Stimulated activated naive CD8-positive, alpha-beta T cell treated with anti-CD3 and anti-CD28 coated beads, Interleukin-15, amount 100 ng/mL, for 72 hours (primary cell): ENCODE measurements around the gene GPSM1.

Source experiments
- ATAC-seq: fragments of 150-1000 bp; cut with Tn5 transposase; 2 replicates; pipeline ENCODE4 v1.10.0; 2021; ENCODE audit warnings: mild to moderate bottlenecking, moderate library complexity
- DNase-seq, 2 donors: peaks; one replicate each; pipeline ENCODE4 v3.0.0; 2021 to 2022
- H3K27ac Mint-ChIP-seq, 2 donors: one replicate each; pipeline ENCODE4 v1.8.0; 2022; ENCODE audit warnings: mild to moderate bottlenecking in 2 of 2, mixed read lengths in 2 of 2, moderate library complexity in 2 of 2
- H3K27me3 Mint-ChIP-seq: one replicate; pipeline ENCODE4 v1.8.0; 2022; ENCODE audit warnings: mixed read lengths
- H3K4me1 Mint-ChIP-seq: one replicate; pipeline ENCODE4 v1.8.0; 2022; ENCODE audit warnings: mild to moderate bottlenecking, mixed read lengths
- H3K4me3 Mint-ChIP-seq, 2 donors: one replicate each; pipeline ENCODE4 v1.8.0; 2022; ENCODE audit warnings: mild to moderate bottlenecking in 2 of 2, mixed read lengths in 2 of 2, moderate library complexity in 1 of 2
- H3K9me3 Mint-ChIP-seq, 2 donors: one replicate each; pipeline ENCODE4 v1.8.0; 2022; ENCODE audit warnings: mixed read lengths in 2 of 2

The GPSM1 gene

DNA sequence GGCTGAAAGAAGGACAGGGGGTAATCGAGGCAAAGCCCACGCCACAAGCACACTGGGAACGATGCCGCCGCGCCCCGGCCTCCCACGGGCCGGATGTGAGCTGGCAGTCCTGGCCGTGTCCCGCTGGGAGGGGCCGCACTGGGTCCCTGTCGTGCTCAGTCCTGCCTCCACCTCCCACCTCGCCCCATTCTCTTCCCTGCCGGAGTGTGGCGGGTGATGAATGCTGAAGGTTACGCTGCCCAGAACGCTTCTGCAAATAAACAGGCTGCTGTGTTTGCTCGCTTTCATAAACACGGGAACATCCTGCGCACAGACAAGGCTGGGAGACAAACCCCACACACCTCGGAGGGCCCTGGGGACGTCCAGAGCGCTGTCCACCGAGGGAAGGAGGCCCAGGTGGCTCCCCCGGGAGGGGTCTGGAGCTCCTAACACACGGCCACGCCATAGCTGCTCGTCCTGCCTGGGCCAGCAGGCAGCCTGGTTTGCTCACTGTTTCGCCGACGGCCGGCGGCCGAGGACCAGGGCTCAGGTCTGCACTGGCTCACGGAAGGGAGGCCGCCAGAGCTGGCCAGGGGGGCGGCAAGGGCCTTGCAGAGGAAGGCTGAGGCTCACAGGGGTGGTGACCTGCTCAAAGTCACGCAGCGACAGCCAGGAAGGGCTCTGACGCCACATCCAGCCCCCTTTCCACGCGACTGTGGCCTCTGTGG is 33.9 kb downstream of the GPSM1 start:
- H3K9me3 Mint-ChIP-seq: no peaks in the 10 kb centered on the region
- no peaks in the 10 kb centered on the region for H3K27me3 Mint-ChIP-seq
- no peak for ATAC-seq
- H3K4me1 Mint-ChIP-seq: peaks cover 18% of the 10 kb centered on the region
- peak overlapping the region in 1 of 2 donors; percentile 21 for H3K4me3 Mint-ChIP-seq
- H3K27ac Mint-ChIP-seq: no peak overlapping the region
- DNase-seq: no peak

DNA sequence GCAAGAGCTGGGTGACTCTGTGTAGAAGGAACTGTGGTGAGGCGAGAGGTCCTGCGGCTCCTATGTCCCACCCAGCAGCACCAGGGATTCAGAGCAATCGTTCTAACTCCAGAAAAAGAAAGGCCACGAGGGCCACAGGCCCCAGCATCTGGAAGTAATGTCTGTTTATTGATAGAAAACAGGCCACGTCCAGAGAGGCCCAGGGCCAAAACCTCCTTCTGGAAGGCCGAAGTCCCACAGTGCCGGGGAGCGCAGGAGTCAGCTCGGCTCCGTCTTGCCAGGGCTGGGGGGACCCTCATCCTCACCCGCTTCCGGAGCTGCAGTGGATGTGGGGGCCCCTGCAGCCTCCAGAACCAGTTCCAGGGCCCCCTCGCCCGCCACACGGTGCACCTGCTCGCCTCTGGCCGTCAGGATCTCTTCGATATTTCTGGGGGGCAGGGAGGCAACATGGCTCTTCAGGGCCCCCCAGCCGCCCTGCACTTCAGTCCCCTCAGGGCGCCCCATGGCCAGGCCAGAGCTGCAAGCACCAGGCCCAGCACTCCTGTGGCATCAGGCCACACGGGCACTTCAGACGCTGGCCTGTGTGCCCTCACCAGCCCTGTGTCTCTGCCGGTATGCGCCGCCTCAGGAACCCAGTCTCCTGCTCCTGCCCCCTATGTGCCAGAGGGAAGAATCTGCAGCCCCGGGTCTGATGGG is 34.6 kb downstream of the GPSM1 start:
- DNase-seq (no peak), ATAC-seq (no peak)
- H3K4me3 Mint-ChIP-seq: no peak overlapping the region
- no peaks in the 10 kb centered on the region for H3K9me3 Mint-ChIP-seq
- H3K4me1 Mint-ChIP-seq: peaks cover 18% of the 10 kb centered on the region
- no peak overlapping the region for H3K27ac Mint-ChIP-seq
- no peaks in the 10 kb centered on the region for H3K27me3 Mint-ChIP-seq

DNA sequence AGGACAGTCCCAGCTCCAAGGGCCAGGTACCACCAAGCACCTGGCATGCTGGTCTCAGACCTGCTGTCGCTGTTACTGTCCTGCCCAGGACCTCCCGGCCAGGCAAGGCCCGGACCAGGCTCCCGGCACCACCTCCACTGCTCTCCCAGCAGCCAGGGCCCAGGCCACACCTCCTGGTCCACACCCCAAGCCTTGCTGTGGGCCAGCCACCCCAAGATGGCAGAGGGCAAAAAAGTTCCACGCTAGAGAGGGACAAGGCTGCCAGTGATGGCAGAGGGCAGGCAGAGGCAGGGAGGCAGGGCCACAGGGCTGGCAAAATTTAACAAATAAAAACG is 35.1 kb downstream of the GPSM1 start:
- DNase-seq (no peak), ATAC-seq (no peak)
- Mint-ChIP-seq H3K4me3 (no peak overlapping the region), H3K27me3 (no peaks in the 10 kb centered on the region), H3K27ac (peak overlapping the region in 1 of 2 donors; percentile 89), H3K9me3 (no peaks in the 10 kb centered on the region), H3K4me1 (peaks cover 18% of the 10 kb centered on the region)

DNA sequence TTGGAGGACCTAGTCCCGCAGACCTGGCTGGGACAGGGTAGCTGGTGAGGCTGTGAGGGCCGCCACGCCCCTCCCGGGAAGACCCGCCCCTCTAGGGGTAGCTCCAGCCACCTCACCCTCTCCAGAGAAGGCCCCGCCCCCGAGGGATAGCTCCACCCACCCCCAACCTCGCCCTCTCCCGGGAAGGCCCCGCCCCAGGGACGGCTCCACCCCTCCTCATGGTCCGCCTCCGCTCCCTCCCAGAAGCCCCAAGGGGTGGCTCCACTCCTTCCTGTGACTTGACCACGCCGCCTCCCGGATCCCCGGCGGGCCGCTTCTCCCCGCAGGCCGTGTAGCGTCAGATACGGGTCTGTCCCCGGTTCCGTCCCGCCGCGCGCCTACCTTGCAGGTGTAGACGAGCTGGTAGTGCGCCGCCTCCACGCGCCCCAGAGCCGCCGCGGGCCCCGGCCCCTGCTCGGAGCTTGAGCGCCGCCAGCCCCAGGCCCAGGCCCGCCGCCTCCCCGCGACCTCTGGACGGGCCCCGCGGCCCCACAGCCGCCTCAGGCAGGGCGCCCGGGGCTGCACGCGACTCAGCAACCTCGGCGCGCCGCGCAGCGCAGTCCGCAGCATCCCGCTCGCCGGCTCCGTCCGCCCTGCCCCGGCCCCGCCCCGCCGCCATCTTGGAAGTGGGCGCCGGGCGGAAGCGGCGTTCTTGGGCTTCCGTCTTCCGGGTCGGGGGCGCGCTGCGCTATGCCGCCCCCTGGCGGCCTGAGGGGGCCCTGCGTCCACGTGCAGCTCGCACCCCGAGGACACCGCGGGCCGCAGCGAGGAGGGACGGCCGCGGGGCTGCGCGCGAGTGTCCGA is 36.0 kb downstream of the GPSM1 start, which contains the start of gene DNLZ:
Gene DNLZ, minus strand, starts transcription at position 639 of the 843 bp plus-strand sequence. Its CDS starts 30 bp downstream, at position 609.
- peak; percentile 84 for ATAC-seq
- Mint-ChIP-seq H3K27me3 (no peaks in the 10 kb centered on the region), H3K9me3 (no peaks in the 10 kb centered on the region), H3K4me1 (peaks cover 18% of the 10 kb centered on the region), H3K4me3 (peak within 1 kb of the TSS; percentile 85 to 91), H3K27ac (peak within 1 kb of the TSS; percentile 78 to 89)
- peak; percentile 88 to 91 for DNase-seq

DNA sequence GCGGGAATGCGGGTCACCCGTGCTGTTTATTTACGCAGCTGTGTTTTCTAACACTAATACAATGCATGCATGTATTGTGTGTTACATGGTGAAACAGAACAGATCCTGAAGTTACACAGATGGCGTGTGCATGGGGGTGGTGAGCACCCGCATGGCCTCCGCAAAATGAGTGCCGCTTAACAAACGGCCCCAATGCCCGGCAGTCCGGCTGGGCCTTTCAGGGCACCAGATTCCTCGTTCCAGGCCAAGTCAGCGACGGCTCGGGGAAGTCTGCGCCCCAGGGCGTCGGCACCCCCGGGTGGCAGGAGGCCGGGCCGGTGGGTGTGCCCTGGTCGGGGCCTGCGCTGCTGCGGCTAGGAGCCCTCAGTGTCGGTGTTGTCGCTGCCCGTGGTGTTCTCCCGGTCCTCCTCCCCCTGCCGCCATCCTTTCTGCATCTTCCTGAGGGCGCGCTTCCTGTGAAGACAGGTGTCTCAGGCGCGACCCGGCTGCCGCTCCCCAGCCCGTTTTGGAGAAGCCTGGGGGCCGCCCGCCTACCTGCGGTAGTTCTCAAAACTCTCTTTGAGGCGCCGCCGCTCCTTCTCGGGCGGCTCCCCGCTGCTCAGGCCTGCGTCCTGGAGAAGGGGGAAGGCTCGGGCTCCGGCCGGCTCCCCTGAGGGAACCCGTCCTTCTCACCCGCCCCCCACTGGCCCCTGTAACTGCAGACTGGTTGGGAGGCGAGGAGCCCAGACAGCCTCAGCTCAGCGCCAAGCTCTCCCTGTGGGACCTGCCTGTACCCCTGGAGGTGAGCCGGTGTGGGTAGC is 36.8 kb downstream of the GPSM1 start:
- H3K4me3 Mint-ChIP-seq: peak overlapping the region in 1 of 2 donors; percentile 55
- peaks cover 18% of the 10 kb centered on the region for H3K4me1 Mint-ChIP-seq
- no peaks in the 10 kb centered on the region for H3K27me3 Mint-ChIP-seq
- no peaks in the 10 kb centered on the region for H3K9me3 Mint-ChIP-seq
- ATAC-seq (no peak), DNase-seq (peak in 1 of 2 donors; percentile 28)
- no peak overlapping the region for H3K27ac Mint-ChIP-seq

DNA sequence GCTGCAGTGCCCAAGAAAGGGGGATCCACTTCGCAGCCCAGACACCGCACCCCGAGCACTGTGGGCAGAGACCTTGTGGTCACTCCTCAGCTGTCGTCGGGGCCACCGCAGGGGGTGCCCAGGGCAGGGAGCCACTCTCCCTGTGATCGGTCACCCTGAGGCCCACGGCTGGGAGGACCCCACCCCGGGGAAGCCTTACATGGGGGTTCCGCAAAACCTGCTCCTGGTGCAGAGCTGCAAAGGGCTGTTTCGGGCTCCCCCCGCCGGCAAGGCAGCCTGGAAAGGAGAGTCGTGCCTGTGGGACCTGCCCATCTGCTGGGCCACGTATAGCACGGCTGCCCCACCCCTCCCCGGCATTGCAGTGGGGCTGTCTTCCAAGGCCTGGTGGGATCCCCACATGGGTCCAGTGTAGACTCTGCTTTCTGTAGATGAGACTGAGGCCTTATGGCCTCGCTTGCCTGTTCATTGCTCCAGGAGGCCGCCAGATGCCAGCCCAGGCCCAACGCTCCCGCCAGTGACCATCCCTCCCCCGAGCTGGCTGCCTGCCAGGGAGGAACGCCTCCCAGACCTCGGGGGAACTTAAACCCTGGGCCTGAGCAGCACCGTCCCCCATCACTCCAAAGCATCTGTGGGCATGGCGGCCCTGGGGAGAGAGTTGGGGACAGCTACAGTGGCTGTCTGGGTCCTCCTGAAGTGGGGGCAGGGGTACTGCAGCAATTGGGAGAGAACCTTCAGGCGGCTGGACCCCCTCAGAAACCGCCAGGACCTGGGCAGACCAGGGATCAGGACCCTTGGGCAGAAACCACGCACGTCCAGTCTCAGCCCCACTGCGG is 37.8 kb downstream of the GPSM1 start:
- Mint-ChIP-seq H3K4me3 (no peak overlapping the region), H3K9me3 (no peaks in the 10 kb centered on the region), H3K27me3 (no peaks in the 10 kb centered on the region), H3K27ac (no peak overlapping the region), H3K4me1 (peaks cover 18% of the 10 kb centered on the region)
- ATAC-seq (no peak), DNase-seq (no peak)

DNA sequence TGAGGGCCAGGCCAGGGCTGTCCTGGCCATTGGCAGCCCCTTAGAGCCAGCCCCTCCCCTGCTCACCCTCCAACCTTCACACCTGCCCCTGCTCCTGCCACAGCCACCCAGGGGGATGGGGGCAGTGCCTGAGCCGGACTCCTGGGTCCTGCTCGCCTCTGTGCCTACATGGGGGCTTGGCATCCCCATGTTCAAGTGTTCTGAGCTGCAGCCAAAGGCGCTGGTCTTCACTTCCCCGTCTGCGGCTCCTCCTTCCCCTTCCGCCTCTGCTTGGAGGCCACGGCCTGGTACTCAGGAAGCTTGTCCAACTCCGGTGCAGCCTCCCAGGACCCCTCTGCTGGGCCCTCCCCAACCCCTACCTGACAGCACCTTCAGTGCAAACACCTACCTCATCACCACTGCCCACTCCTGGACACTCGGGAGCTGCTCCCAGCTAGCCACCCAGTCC is 38.5 kb downstream of the GPSM1 start:
- H3K4me3 Mint-ChIP-seq: no peak overlapping the region
- peaks cover 18% of the 10 kb centered on the region for H3K4me1 Mint-ChIP-seq
- ATAC-seq (no peak), DNase-seq (no peak)
- no peaks in the 10 kb centered on the region for H3K9me3 Mint-ChIP-seq
- no peaks in the 10 kb centered on the region for H3K27me3 Mint-ChIP-seq
- H3K27ac Mint-ChIP-seq: peak overlapping the region in 1 of 2 donors; percentile 42

DNA sequence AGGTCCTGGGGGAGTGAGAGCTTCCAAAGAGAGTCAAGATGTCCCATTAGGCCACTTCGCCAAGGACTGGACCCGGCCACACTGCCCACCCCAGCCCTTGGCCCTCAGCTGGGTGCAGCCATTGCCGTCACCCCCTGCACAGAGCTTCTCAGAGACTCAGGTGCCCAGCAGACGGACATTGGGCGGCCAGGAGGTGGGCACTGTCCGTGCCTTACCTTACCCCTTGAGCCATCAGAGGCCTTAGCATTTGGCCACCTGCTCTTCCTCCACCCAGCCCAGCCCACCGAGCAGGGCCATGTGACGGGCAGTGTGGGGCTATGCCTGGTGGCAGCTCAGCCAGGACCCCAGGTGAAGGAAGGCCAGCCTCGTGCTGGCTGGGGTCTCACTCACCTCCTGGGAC is 39.5 kb downstream of the GPSM1 start:
- peaks cover 18% of the 10 kb centered on the region for H3K4me1 Mint-ChIP-seq
- H3K4me3 Mint-ChIP-seq: no peak overlapping the region

DNA sequence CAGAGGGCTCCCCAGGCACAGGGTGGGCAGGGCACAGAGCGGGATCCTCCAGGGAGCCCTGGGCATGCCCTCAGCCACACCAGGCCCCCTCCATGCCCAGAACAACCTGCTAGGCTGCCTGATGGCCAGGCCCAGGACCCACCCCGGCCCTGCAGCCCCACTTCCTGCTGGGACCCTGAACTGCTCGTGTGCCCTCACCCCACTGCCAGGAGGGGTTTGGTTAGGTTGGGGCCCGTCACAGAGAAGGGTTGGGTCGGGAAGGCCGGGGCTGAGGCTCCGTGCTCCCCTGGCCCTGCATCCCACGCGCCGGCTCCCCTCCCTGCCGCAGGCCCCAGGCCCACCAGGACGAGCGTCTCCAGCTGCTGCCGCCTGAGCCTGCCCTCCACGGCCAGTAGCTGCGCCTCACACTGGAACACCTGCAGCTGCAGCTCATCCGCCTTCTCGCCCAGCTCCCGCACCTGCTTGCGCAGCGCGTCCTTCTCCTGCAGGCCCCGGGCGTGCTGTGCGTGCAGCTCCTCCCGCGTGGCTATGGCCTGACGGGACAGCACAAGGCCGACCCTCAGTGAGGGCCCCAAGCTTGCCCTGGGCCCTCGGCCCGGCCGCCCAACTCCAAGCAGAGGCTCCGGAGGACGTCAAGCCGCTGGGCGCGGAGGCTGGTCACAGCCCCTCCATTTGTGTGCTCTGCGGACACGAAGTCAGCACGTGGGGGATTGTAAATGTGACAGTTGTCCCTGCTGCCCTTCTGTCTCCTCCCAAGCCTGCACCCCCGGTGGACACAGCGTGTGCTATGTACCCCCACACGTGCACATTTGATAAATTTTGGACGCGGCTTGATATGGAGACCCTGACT is 40.2 kb downstream of the GPSM1 start:
- ATAC-seq: no peak
- peak overlapping the region in 1 of 2 donors; percentile 71 for H3K27ac Mint-ChIP-seq
- no peaks in the 10 kb centered on the region for H3K9me3 Mint-ChIP-seq
- peaks cover 12% of the 10 kb centered on the region for H3K4me1 Mint-ChIP-seq
- DNase-seq: no peak
- no peaks in the 10 kb centered on the region for H3K27me3 Mint-ChIP-seq
- no peak overlapping the region for H3K4me3 Mint-ChIP-seq

More for the DNA sequence above, 39.5 kb downstream of the GPSM1 start:
- no peak for ATAC-seq
- Mint-ChIP-seq H3K27me3 (no peaks in the 10 kb centered on the region), H3K27ac (peak overlapping the region in 1 of 2 donors; percentile 42), H3K9me3 (no peaks in the 10 kb centered on the region)
- DNase-seq: no peak

DNA sequence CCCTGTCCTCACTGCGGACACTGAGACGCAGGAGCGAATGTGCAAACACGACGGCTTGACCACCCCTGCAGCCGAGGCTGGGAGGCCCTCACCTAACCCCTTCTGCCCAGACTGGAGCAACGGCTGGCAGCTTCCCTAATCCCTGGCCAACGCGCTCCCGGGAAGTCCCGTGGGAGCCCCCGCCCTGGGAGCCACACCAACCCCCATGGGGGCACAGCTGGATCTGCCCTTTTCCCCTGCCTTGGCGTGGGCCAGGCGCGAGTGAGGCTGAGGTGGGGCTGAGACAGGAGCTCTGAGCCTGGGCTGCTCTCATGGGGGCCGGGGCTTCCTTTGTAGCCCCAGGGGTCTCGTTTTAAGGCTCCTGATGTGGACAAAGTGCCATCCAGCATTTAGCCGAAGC is 40.9 kb downstream of the GPSM1 start:
- H3K9me3 Mint-ChIP-seq: no peaks in the 10 kb centered on the region
- H3K4me1 Mint-ChIP-seq: peaks cover 13% of the 10 kb centered on the region
- H3K27me3 Mint-ChIP-seq: no peaks in the 10 kb centered on the region
- peak overlapping the region in 1 of 2 donors; percentile 71 for H3K27ac Mint-ChIP-seq
- no peak for ATAC-seq
- H3K4me3 Mint-ChIP-seq: no peak overlapping the region
- DNase-seq: no peak

DNA sequence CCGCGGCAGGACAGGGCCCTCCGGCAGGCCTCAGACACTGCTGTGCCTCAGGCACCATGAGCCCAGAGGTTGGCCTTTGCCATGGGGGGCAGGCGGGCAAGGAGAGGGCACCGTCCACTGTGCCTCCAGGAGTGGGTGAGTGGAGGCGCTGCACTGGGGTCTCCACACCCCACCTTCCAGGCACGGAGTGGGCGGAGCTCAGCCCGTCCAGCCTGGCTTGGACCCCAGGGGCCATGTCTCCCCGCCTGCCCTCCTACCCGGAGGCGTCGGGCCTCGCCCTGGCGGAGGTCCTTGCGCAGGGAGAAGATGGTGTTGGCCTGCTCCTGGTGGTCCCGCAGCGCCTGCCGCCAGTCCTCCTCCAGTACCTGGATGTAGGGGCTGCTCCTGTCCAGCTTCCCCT is 42.7 kb downstream of the GPSM1 start:
- no peak overlapping the region for H3K27ac Mint-ChIP-seq
- H3K4me3 Mint-ChIP-seq: no peak overlapping the region
- no peak for DNase-seq
- H3K9me3 Mint-ChIP-seq: no peaks in the 10 kb centered on the region
- peaks cover 9% of the 10 kb centered on the region for H3K4me1 Mint-ChIP-seq
- H3K27me3 Mint-ChIP-seq: no peaks in the 10 kb centered on the region
- ATAC-seq: no peak

DNA sequence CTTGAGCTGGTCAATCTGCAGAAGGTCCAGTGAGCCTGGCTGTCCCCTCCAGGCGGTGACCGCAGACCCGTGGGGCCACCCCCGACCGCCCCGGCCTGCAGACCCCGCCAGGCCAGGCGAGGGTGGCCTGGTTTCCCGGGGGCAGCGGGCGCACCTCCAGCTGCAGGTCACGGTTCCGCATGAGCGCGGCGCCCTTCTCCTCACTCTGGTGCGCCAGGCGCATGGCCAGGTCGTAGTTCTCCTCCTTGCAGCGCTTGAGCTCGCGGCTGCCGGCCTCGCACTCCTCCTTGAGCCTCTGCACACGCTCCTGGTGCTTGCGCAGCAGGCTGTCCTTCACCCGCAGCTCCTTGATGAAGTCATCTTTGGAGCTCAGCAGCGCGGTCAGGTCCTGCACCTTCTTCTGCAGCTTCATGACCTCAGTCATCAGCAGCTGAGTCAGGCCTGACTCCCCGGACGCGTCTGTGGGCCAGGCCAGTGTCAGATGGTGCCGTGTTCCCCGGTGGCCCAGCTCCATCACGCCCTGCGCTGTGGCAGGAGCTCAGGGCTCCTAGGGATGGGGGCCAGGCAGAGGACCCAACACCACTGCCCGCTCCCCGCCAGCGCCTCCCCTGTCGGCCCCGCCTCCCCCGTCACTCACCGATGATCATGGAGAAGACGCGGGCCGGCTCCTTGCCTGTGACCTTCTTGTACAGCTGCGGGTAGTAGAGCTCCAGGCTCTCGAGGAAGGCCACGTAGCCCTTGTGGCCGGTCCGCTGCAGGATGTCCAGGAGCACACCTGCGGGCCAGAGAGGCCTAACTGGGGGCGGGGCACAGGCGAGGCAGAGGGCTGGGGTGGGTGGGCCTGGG is 43.6 kb downstream of the GPSM1 start:
- DNase-seq: no peak
- Mint-ChIP-seq H3K27ac (no peak overlapping the region), H3K4me1 (peaks cover 9% of the 10 kb centered on the region), H3K9me3 (no peaks in the 10 kb centered on the region), H3K4me3 (no peak overlapping the region), H3K27me3 (no peaks in the 10 kb centered on the region)
- ATAC-seq: no peak

DNA sequence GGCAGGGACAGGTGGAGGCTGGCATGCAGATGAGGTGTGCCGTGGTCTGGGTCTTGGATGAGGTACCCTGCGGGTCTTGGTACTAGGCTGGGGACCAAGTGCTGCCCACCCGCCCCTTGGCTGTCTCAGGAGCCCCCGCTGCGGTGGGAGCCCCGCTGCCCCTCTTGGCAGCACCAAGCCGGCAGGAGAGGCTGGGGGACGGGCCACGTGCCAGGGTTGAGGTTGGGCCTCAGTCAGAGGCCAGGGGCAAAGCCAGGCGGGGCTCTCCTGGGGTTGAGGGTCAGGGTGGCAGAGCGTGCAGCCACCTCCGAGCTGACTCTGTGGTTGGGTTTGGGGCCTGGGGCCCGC is 44.2 kb downstream of the GPSM1 start:
- no peaks in the 10 kb centered on the region for H3K9me3 Mint-ChIP-seq
- ATAC-seq: no peak
- DNase-seq: no peak
- H3K4me1 Mint-ChIP-seq: peaks cover 9% of the 10 kb centered on the region
- no peak overlapping the region for H3K4me3 Mint-ChIP-seq
- H3K27ac Mint-ChIP-seq: no peak overlapping the region
- no peaks in the 10 kb centered on the region for H3K27me3 Mint-ChIP-seq
